Suprapubic skin (tissue), 4 donors: ENCODE measurements around the gene LARP6. TPM values are rescaled to one million over a fixed set of nuclear protein-coding genes. Genes with fewer than 3 reads are reported as not detected.

Experiments used
- DNase-seq, 2 donors: peaks; one replicate each; pipeline ENCODE4 v3.0.0-alpha.2; 2019; ENCODE audit warnings: low spot score in 2 of 2
- H3K27ac ChIP-seq: fragments of 200-600 bp; sonication (generic); one replicate; pipeline ENCODE4 v1.5.1; 2019
- H3K27me3 ChIP-seq: fragments of 200-600 bp; sonication (generic); one replicate; pipeline ENCODE4 v1.5.1; 2019
- H3K36me3 ChIP-seq: fragments of 200-600 bp; sonication (generic); one replicate; pipeline ENCODE4 v1.5.1; 2019
- H3K4me1 ChIP-seq: fragments of 200-600 bp; sonication (generic); one replicate; pipeline ENCODE4 v1.5.1; 2019
- H3K4me3 ChIP-seq: fragments of 200-600 bp; sonication (generic); one replicate; pipeline ENCODE4 v1.5.1; 2019; ENCODE audit warnings: mild to moderate bottlenecking
- H3K9me3 ChIP-seq: fragments of 200-600 bp; sonication (generic); one replicate; pipeline ENCODE4 v1.5.1; 2019
- CTCF ChIP-seq, 2 donors: fragments of 200-600 bp in 1 of 2; fragments of 450-650 bp in 1 of 2; sonication (generic) in 1 of 2; IDR thresholded peaks; one replicate each; pipeline ENCODE4 v1.5.1; 2016 to 2019; ENCODE audit warnings: antibody characterized with exemption in 2 of 2, mild to moderate bottlenecking in 1 of 2, moderate library complexity in 1 of 2
- EP300 ChIP-seq: sonication (generic); formaldehyde crosslinking; IDR thresholded peaks from one replicate; pipeline ENCODE4 v1.6.1; 2017; ENCODE audit warnings: antibody characterized with exemption
- POLR2A ChIP-seq, 2 donors: fragments of 450-650 bp; IDR thresholded peaks; one replicate each; pipeline ENCODE4 v1.6.1; 2017; ENCODE audit warnings: antibody characterized with exemption in 2 of 2, mild to moderate bottlenecking in 2 of 2, moderate library complexity in 2 of 2
- POLR2AphosphoS5 ChIP-seq, 3 donors: sonication (generic); formaldehyde crosslinking; IDR thresholded peaks; one replicate each; pipeline ENCODE4 v1.6.1; 2017; ENCODE audit warnings: antibody characterized with exemption in 3 of 3
- WGBS: methylation state at CpG from one replicate; pipeline ENCODE4 v1.1.5; 2018; 5-methylcytosine and 5-hydroxymethylcytosine counted together
- total RNA-seq, 4 donors: library from RNA; depleted of rRNA; stranded (reverse); fragments of >200 nt; gene quantifications; one replicate each; pipeline ENCODE4 v1.1.0, GENCODE V29; 2016

LARP6 gene
- total RNA-seq, 4 donors from 2014 or later: 2.4 to 15.0 (median 9.8) TPM

- no peak for DNase-seq
- H3K27ac ChIP-seq: peak overlapping the region; percentile 78
- H3K4me3 ChIP-seq: no peak overlapping the region
- TF ChIP-seq POLR2AphosphoS5 (IDR thresholded peaks at IDR 0.05): no peak
- TF ChIP-seq CTCF (IDR thresholded peaks at IDR 0.05): no peak
- no peak for TF ChIP-seq EP300
- no peak for TF ChIP-seq POLR2A (IDR thresholded peaks at IDR 0.05)
- no peaks in the 10 kb centered on the region for H3K36me3 ChIP-seq
- H3K4me1 ChIP-seq: peaks cover 9% of the 10 kb centered on the region
- no peaks in the 10 kb centered on the region for H3K27me3 ChIP-seq
- 76% methylated on average over 12 of the region's 12 CpGs for WGBS
- no peaks in the 10 kb centered on the region for H3K9me3 ChIP-seq
Observed at GRCh38 chr15:70794596-70795310, 59.2 kb downstream of the LARP6 start.

GRCh38 chr15:70793694-70794093 is 60.3 kb downstream of the LARP6 start:
- no peaks in the 10 kb centered on the region for H3K9me3 ChIP-seq
- 76% methylated on average over 2 of the region's 6 CpGs for WGBS
- H3K27ac ChIP-seq: no peak overlapping the region
- H3K36me3 ChIP-seq: no peaks in the 10 kb centered on the region
- peaks cover 3% of the 10 kb centered on the region for H3K4me1 ChIP-seq
- H3K27me3 ChIP-seq: no peaks in the 10 kb centered on the region
- H3K4me3 ChIP-seq: no peak overlapping the region
- no peak for DNase-seq
- TF ChIP-seq POLR2AphosphoS5 (IDR thresholded peaks at IDR 0.05): no peak
- TF ChIP-seq EP300: no peak

GRCh38 chr15:70792171-70792573 is 61.8 kb downstream of the LARP6 start:
- H3K4me1 ChIP-seq: peaks cover 3% of the 10 kb centered on the region
- no peak overlapping the region for H3K27ac ChIP-seq
- no peak overlapping the region for H3K4me3 ChIP-seq
- no peak for DNase-seq
- no peaks in the 10 kb centered on the region for H3K9me3 ChIP-seq
- no peaks in the 10 kb centered on the region for H3K36me3 ChIP-seq
- no peak for TF ChIP-seq CTCF (IDR thresholded peaks at IDR 0.05)
- no peak for TF ChIP-seq EP300
- no peak for TF ChIP-seq POLR2A (IDR thresholded peaks at IDR 0.05)
- TF ChIP-seq POLR2AphosphoS5 (IDR thresholded peaks at IDR 0.05): no peak
- no peaks in the 10 kb centered on the region for H3K27me3 ChIP-seq
- 60% methylated on average over 2 of the region's 2 CpGs for WGBS

- H3K4me1 ChIP-seq: peaks cover 3% of the 10 kb centered on the region
- H3K27ac ChIP-seq: no peak overlapping the region
- no peak for DNase-seq
- WGBS: 91% methylated on average over 4 of the region's 5 CpGs
- H3K4me3 ChIP-seq: no peak overlapping the region
- no peaks in the 10 kb centered on the region for H3K27me3 ChIP-seq
- TF ChIP-seq CTCF (IDR thresholded peaks at IDR 0.05) (no peak), POLR2AphosphoS5 (IDR thresholded peaks at IDR 0.05) (no peak), EP300 (no peak), POLR2A (IDR thresholded peaks at IDR 0.05) (no peak)
- no peaks in the 10 kb centered on the region for H3K9me3 ChIP-seq
- no peaks in the 10 kb centered on the region for H3K36me3 ChIP-seq
Observed at GRCh38 chr15:70791259-70791658, 62.7 kb downstream of the LARP6 start.

- TF ChIP-seq CTCF (IDR thresholded peaks at IDR 0.05) (no peak), POLR2AphosphoS5 (IDR thresholded peaks at IDR 0.05) (no peak), POLR2A (IDR thresholded peaks at IDR 0.05) (no peak), EP300 (no peak)
Observed at GRCh38 chr15:70789213-70789612, 64.7 kb downstream of the LARP6 start.

More at GRCh38 chr15:70789213-70789612, 64.7 kb downstream of the LARP6 start:
- Histone ChIP-seq H3K36me3 (no peaks in the 10 kb centered on the region), H3K4me1 (no peaks in the 10 kb centered on the region), H3K9me3 (no peaks in the 10 kb centered on the region), H3K27ac (no peak overlapping the region), H3K27me3 (no peaks in the 10 kb centered on the region), H3K4me3 (no peak overlapping the region)
- no peak for DNase-seq
- 67% methylated on average over 4 of the region's 4 CpGs for WGBS
